GM18517 (cell line): ENCODE results near the gene FCHO2.

Experiments
- ATAC-seq: cut with Tn5 transposase; IDR thresholded peaks from one replicate; pipeline ENCODE4 v1.9.1; 2021; ENCODE audit warnings: mild to moderate bottlenecking, moderate library complexity; ENCODE audit not compliant: unreplicated experiment

Gene FCHO2

GRCh38 chr5:73111536-73111935 lies 155.7 kb downstream of the FCHO2 start:
- no peak for ATAC-seq

GRCh38 chr5:73112359-73112758 lies 156.5 kb downstream of the FCHO2 start:
- no peak for ATAC-seq

DNA sequence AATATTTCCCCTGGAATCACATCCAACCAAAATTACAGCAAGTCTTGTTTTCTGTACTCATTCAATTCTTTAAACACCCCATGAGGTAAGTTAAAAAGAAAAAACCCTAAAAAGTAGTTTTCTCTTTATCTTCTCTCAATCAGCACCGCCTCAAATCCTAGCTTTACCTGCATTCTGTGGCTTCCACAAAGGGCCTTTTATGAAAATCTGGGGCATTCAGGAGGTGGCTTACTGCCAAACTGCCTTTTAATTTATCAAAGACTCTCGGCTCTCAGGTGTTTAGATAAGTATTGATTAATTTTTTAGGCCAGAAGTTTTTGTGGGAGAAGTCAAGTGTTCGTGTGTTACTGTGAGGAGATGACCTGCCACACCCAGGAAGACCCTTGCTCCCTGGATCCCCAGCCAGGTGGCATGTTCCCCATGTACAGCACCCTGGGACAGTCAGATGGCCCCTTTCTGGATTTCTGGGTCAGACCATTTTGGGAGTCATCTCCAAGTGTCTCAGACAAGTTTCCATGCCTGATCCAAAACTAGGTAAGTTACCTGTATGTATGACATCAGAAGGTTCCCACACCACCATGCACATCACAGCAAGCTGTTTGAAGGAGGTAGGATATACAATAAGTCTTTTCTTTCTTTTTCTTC lies 158.3 kb downstream of the FCHO2 start:
- ATAC-seq = no peak

- ATAC-seq = no peak
These were observed 159.7 kb downstream of the FCHO2 start for GRCh38 chr5:73115399-73116051.

GRCh38 chr5:73116506-73116905 lies 160.7 kb downstream of the FCHO2 start:
- no peak for ATAC-seq

- ATAC-seq = no peak
These were observed 161.4 kb downstream of the FCHO2 start for GRCh38 chr5:73117088-73117740.

DNA sequence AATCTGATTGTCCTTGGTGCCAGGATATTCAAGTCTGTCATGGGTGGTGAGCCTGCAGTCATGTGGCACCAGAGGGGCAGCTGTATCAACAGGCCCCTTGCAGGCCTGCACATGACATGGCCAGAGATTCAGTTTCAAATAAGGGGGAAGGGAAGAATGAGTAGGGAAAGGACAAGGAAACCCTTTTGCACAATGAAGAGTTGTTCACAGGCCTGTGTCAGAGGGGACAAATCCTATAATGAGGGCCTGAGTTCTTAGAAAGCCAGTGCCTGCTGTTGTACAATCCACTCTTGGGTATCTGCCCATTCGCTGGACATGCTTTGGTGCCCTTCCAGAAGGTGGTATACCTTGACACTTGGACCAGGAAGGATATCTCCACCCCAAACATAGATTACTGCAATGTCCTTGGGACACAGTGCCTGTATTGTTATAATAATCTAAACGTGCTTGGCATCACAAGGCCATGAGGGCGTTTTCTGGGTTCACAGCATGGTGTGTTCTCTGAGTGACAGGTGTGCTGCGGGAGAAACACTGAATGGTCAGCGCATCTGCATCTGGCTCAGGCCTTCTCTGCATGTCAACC lies 162.6 kb downstream of the FCHO2 start:
- no peak for ATAC-seq

GRCh38 chr5:73119451-73120157 lies 163.8 kb downstream of the FCHO2 start:
- no peak for ATAC-seq

DNA sequence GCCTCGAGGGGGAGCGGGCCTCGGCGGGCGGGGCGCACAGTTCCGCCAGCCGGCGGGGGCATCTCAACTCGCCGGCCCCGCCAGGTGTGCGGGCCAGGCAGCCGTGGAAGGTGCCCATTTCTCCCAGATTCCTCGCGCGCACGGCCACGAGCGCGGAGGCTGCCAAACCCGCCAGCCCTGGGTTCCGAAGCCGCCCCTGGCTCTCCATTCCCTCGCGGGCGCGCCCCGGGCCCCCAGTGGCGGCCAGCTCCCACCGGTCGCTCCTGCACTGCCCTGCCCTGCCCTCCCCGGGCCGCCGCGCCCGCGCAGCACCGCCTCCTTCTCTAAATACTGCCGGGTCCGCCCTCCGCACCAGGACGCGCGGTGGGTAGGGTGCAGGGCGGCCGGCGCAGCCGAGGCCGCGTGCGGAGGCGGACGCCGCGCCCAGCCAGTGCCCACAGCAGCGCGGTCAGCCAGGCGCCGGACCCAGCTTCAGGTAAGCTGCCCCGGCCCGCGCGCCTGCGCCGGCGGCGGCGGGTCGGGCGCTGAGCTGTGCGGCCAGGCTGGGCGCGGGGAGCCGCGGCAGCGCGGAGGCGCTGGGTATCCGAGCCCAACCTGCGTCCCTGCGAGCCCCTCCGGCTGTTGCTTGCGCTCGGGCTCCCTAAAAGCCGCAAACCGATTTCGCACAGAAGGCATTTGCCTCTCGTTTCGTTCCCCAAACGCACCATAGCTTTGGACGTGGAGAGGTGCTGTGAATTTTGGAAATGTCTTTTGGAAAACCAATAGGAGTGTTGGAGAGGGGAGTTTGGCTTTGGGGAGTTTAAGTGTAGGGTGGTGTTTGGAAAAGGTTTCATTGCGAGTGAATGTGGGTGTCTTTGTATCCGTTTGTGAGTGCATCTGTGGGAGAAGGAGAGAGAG lies 164.6 kb downstream of the FCHO2 start, which contains the start of gene TMEM171:
TMEM171 (plus strand) TSS at position 354 of the 897 bp plus-strand sequence. CDS start 2,799 bp downstream, outside the sequence.
- no peak for ATAC-seq

GRCh38 chr5:73121119-73121463 lies 165.2 kb downstream of the FCHO2 start:
- no peak for ATAC-seq

DNA sequence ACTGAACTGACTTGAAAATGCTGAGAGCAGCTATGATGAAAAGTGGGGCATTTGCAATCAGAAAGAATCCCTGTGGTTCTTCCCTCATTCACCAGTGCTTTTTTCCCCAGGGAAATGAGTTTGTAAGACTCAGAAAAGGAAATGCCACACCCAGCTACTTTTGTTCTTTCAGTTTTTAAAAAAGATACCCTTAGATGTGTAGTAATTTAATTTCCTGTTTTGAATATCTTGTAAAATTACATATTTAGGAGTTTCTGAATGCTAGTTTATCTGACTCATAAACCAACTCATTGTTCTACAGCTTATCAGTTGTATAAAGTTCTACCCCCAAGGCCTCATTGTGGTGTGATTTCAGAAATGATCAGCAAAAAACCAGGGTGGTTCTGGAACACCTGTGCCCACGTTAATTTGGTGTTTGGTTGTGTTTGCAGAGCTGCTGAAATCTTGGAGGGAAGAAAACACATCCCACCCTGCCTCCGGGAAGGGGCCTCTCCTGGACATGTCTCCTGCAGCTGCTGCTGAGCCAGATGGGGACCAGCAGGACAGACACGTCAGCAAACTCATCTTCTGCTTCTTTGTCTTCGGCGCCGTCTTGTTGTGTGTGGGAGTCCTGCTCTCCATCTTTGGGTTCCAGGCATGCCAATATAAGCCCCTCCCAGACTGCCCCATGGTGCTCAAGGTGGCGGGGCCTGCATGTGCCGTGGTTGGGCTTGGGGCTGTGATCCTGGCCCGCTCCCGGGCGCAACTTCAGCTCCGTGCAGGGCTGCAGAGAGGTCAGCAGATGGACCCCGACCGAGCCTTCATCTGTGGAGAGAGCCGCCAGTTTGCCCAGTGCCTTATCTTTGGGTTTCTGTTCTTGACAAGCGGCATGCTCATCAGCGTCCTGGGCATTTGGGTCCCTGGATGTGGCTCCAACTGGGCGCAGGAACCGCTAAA lies 167.3 kb downstream of the FCHO2 start:
- no peak for ATAC-seq

GRCh38 chr5:73125289-73125688 lies 169.4 kb downstream of the FCHO2 start:
- no peak for ATAC-seq

DNA sequence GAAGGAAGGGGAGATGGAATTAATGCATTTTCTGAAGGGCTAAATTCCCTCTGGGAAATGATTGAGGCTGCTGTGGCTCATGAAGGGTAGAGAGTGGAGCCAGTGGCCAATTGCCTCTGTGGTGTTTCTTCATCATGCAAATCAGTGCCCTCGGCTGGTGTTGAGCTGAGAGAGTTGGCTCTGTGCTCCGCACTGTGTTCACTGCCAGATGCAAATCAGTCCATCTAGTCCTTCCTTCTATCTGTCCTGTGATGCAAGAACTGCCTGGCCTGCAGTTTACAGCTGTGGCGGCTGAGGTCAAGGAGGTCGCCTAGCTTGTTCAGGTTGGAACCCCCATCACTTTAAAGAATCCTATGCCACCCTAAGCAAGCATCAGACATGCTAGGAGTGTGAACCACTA lies 170.5 kb downstream of the FCHO2 start:
- ATAC-seq = no peak

DNA sequence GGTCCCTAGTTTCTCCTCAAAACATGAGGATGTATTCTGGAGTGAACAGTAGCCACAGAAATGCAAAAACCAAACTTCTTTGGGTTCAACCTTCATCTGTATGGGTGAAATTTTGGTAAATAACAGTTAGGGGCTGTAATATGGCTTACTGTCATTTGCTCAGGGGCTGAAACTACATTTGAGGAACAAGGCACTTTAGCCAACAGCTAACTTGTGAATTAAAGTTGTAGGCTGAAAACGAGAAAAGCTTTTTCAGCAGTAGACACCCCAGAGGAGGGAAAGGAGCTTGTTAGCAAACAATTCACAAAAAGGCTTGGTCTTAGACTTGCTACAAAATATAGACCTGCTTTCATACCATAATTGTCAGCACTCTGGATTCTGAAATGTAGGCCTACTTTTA lies 171.1 kb downstream of the FCHO2 start:
- no peak for ATAC-seq

DNA sequence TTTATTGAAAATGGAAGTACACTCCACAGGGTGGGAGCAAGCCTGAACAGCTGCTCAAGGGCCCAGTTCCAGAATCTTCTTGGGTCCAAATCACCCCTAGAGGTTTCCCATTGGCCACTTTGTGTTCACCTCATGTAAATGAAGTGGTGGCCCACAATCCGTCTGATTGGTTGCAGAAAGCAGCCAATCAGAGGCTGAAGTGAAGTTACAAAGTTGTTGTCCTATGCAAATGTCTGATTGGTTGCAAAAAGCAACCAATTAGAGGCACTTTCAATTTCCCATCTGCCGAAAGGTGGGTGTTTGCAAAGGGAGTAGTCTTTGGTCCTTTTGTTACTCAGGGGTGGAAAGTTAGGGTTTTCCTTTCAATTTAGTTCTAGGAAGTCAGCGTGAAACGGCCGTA lies 173.3 kb downstream of the FCHO2 start:
- no peak for ATAC-seq

- no peak for ATAC-seq
These were observed 175.0 kb downstream of the FCHO2 start for GRCh38 chr5:73130811-73131210.

GRCh38 chr5:73131711-73132425 lies 176.0 kb downstream of the FCHO2 start:
- no peak for ATAC-seq

GRCh38 chr5:73132759-73133158 lies 176.9 kb downstream of the FCHO2 start:
- ATAC-seq = no peak

DNA sequence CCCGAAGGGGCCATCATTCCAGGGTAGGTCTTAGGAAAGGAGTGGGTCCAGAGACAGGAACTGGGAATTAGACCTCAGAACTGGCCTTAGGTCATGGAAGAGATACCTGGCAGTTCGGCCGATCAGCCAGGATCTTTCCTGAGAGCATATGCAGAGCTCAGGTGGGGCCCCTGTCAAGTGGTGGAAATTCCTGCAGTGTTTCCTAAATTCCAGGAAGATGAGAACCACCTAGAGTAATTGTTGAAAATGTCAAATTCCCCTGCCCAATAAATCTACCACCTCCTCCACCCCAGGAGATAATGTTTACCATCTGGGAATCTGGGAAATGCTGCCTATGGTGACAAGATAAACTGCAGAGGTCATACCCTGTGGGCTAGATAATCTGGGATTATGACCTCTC lies 179.2 kb downstream of the FCHO2 start:
- ATAC-seq = no peak
